Activated CD8-positive, alpha-beta memory T cell treated with anti-CD3 and anti-CD28 coated beads, Interleukin-2, amount 50 U/mL, for 24 hours (primary cell): ENCODE data around the gene MISFA.
"Not testable (repeated sequence)": the region's sequence is repeated elsewhere in the genome, so short reads cannot be mapped to it uniquely, and the experiment has no call there.

ENCODE experiments used
- DNase-seq: peaks from one replicate; pipeline ENCODE4 v3.0.0-alpha.2; 2020; ENCODE audit errors: extremely low read depth

Gene MISFA

DNA sequence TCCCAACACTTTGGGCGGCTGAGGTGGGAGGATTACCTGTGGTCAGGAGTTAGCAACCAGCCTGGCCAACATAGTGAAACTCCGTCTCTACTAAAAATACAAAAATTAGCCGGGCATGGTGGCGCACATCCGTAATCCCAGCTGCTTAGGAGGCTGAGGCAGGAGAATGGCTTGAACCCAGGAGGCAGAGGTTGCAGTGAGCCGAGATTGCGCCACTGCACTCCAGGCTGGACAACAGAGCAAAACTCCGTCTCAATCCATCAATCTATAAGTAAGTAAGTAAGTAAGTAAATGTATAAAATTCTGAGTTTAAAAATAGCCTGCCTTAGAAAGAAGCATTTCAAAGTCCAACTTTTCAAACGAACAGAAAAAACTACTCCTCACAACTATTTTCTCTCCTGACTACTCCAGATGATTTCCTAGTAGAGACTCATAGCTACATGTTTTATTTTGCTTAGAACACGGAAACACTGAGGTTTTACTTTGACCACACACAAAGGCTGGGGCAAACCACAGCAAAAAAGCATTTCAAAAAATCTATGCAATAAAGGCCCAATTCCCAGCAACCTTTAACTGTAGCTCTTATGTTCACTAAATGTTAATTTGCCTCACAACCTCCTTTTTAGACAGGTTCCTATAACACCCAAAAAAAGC, 18.2 kb downstream of the MISFA start:
- no peak for DNase-seq

DNA sequence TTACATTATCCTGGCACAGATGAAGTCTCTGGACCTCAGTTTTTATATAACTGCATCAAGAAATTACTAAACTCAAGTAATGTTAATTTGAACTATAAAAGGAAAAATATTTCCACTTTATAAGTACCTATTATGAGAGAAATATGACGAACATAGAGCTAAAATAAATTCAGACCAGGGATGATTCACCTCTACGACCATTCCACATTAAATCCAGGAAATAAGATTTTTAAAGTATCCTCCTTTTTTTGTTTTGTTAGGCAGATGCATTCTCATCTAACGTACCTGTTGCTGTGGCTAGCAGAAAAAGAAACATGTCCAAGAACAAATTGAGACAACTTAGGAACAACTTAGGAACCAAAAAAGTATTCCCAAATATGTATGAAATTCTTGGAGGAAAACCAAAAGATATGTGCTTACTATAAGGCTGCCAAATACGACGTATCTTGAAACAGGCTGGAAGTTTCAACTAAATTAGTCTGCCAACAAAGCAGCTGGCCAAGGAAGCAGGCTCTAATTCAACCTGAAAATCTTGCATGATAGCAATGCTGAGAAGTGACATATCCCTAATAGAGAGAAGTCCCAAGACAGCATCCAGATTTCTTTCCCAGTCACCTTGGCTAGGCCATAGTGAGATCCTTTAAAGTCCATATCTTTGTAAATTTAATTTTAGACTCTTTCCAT, 18.9 kb downstream of the MISFA start:
- no peak for DNase-seq

DNA sequence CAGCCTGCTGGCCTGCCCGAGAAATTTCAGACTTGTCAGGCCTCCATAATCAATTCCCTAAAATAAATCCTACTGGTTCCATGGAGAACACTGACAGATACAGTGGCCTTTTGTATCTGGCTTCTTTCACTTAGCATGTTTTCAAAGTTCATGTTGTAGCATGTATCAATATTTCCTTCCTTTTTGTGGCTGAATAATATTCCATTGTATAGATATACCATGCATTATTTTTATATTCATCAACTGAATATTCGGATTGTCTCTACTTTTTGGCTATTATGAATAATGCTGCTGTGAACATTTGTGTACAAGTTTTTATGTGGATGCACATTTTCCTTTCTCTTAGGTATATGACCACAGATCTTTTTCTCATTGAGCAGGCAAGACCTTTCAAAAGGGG, 24.1 kb downstream of the MISFA start:
- DNase-seq = no peak

DNA sequence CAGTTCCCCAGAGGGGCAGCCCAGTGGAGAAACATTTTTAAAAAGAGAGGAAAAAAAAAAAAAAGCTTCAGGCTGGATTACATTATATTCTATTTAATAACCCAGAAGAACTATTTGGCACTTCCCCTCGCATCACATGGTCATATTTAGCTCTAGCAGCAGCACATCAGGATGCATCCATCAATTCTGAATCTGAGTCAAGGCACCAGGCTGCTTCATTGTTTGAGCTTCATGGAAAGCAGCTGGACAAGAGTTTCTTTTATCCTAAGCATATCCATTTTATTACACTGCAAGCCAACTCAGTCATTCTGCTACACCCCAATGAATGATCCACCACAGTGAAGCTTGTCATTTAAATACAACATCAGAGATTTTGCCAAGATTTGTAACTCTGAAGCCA, 24.6 kb downstream of the MISFA start:
- no peak for DNase-seq

DNA sequence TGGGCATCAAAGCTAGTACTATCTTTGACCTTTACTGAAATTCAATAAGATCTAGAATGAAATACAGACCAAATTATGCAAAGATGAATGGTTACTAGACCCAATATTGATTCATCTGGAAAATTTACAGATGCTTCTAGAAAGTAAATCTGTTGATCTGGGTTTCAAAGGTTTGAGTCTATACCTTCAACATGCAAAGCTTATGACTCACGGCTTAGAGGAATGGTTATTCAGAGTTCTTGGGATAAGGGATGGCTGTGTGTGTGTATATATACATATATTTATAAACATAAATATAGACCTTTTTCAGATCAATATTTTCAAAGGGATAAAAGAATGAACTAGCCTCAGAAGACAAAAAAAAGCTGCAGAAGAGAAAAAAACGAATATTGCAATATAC, 33.3 kb downstream of the MISFA start:
- DNase-seq = no peak

DNA sequence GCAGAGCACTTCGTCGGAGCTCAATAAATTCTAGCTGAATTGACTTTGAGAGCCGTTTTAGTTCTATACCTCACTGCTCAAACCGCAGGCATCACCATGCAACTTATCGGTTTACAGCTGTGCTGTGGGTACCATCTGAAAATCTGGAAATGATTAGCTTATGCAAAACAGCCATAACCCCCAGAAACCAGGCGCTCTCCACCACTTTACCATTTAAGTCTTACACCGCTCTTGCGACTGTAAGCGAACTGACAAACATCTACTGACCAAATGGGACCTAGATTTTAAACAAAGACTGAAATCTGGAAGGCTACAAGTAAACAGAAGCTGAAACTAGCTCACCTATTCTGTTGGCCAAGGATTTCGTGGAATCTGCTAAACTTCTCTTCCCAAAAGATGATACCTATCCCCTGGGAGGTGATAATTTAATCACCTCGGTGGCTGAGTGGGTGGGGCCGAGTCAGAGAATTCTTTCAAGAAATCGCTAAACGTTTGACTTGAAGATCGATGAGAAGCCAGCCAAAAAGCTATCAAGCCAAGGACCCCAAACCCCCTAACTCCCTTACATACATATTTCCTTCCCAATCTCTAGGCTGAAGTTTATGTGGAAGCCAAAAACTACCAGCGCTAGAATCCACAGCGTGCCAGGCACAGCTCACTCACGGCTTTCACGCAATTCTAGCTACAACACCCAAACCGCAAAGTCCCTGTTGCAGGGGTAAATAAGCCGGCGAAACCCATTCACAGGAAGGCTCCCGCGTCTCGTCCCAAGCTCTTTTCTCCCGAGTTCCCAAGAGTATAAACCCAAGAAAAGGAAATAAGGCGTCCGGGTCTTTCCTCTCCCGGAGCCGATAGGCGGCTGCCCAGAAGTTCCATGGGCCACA, 33.9 kb downstream of the MISFA start:
- DNase-seq = peak; percentile 7

DNA sequence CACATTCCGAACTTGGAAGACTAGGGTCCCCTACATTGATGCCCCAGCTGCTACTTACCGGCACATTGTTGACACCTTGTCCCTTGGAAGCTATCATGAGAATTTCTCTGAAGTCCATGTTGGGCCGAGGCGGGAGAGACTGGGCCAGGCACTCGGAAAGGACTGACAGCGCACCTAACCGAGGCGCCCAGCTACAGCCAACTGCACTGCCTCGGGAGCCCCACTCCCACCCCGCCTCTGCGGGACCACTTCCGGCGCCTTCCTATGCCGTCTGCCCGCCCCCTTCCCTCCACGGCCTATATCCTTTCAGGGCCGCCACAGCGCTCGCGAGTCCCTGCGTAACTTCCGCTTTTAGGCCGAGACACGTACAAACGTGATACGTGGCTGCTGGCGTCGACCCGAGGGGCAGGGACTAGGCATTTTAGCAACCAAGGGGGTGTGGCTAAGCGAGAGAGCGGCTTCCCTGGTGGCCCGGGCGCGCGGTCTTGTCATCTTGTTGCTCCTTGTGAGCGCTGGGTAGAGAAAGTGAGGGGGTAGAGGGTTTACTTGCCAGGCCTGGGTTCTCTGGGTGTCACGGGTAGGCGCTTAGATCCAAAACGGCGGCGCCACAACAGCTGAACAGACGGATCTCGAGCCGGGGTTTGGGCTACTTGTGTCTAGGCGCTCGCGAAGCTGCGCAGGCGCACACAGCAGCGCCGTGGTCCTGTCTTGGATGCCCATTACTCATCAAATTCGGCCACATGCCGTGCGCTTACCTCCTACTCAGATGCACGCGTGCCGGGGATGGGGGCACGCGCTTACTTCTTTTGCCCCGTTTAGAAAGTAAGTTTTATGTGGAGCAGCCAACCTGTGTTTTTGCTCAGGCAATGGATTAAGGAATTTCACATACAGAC, 34.8 kb downstream of the MISFA start, which contains the start of gene SPTY2D1:
Gene SPTY2D1, minus strand, starts transcription at position 203 of the 893 bp plus-strand sequence. Its CDS starts 85 bp downstream, at position 118.
- DNase-seq = peak; percentile 98

DNA sequence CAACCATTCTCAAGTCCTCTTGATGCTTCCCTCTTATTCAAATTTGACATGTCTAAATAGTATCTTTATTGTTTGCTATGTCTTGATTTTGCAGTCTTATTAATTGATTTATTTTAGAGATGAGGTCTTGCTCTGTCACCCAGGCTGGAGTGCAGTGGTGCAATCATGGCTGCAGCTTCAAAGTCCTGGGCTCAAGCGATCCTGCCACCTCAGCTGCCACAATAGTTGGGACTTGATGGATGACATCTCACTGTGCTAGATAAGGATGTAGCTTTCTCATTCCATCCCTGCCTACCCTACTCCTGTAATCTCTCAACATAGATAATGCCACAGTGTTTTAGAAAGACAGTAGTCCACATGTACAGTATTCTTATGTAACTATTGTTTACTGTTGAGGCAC, 42.1 kb downstream of the MISFA start:
- DNase-seq = no peak

DNA sequence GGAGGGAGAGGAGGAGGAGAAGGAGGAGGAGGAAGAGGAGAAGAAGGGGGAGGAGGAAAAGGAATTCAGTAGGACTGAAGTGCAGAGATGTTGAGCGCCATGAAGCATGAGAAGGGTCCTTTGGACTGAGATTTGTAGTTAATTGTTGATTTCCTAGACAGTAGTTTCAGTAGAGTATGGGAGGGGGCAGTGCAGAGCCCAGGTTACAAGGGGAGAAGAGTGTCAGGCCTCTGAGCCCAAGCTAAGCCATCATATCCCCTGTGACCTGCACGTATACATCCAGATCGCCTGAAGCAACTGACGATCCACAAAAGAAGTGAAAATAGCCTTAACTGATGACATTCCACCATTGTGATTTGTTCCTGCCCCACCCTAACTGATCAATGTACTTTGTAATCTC, 43.4 kb downstream of the MISFA start:
- DNase-seq = not testable (repeated sequence)

DNA sequence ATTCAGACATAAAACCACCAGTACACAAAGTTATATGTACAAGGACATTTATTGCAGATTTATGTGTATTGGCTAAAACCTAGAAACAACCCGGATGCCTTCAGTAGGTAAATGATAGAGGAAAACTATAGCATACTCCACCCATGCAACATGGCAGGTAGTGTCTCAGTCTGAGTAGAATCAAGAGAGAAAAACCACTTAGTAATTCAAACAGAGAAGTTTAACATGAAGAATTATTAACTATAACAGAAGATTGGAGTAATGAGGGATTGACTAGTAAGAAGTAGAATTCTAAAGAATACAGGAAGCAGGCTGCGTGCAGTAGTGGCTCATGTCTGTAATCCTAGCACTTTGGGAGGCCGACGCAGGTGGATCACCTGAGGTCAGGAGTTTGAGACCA, 50.8 kb downstream of the MISFA start:
- no peak for DNase-seq

DNA sequence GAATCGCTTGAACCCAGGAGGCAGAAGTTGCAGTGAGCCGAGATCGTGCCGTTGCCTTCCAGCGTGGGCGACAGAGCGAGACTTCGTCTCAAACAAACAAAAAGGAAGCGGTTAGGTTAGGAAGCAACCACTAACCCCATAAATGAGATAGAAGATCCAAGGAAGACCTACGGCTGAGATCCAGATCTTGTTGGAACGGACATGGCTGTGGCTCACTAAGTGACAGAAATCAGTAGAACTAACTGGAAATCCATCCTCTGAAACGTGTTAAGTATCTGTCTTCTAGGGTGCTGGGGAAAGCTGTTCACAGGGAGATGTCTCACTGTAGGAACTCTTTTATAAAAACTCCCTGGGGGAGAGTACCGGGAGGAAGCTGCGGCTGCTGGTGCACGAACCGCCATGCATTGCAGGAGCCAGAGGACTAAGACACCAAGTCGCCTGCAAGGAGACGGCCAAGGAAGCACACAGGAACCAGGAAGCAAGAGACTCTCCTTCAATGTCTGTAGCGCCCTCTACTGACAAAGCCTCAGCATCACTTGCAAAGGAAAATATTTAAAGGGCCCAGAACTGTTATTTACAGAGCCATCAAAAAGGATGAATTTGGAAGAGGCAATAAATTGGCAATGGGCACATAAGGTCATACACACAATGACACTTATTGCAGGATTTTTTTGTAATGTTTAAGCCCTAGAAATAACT, 51.4 kb downstream of the MISFA start:
- DNase-seq = no peak
